Measurements from ENCODE around the gene PPFIA3. TPM values are rescaled to one million over a fixed set of nuclear protein-coding genes. Genes with fewer than 3 reads are reported as not detected.

Gene PPFIA3
- total RNA-seq, 1 experiment from 2014 or later, result 19.1 TPM

DNA sequence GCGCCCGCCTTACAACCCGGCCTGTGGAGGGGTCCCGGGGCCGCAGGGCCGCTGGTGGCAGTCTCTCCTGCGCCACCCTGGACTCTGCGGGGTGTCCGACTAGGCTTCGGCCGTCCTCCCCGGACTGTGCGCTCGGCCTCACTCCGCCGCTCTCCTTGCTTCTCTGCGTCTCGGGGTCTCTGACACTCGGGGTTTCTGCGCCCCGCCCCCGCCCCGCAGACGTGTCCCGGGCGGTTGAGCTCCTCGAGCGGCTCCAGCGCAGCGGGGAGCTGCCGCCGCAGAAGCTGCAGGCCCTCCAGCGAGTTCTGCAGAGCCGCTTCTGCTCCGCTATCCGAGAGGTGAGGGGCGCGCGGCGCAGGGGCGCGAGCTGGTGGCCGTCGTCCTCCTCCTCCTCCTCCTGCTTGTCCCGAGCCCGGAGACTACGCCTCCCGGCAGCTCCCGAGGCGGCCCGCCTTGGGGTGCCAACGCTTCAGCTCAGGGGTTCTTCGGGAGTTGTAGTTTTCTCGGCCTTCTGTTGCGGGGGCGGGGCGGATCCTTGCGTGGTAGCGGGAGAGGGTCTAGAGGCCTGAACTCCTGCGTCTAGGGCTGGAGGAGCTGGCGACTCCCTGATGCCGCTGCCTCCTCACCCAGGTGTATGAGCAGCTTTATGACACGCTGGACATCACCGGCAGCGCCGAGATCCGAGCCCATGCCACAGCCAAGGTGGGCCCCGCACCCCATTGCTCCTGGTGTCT lies 4.5 kb upstream of the PPFIA3 start:
- peaks cover 18 to 25% of the 10 kb centered on the region in 2 experiments for H3K4me1 Mint-ChIP-seq
- H3T11ph ChIP-seq (ENCODE audit: low read length), result no peak overlapping the region
- no CpG with 5 or more reads among the region's 68 CpGs for WGBS (ENCODE audit: extremely low coverage, insufficient read length, low lambda C conversion rate)
- H4K91ac ChIP-seq (ENCODE audit: insufficient read length, low read depth, low read length), result no peak overlapping the region
- peak overlapping the region; percentile 65 to 82 for H3K4me3 Mint-ChIP-seq
- H2AK5ac ChIP-seq (ENCODE audit: insufficient read length, low read length), result no peak overlapping the region
- H4K20me1 ChIP-seq (ENCODE audit: control insufficient read depth, insufficient read depth, insufficient read length), result no peaks in the 10 kb centered on the region
- no peaks in the 10 kb centered on the region; the same call in 1 of the 2 replicates for H3K27me3 ChIP-seq (ENCODE audit: insufficient read depth, low read length)
- H3K9me3 ChIP-seq (ENCODE audit: control insufficient read depth, low read depth, low read length), result no peaks in the 10 kb centered on the region
- H3K9me3 Mint-ChIP-seq, result no peaks in the 10 kb centered on the region; a peak in 1 of 5 replicates
- H3K18ac ChIP-seq (ENCODE audit: insufficient read length, low read depth, low read length), result no peak overlapping the region
- H3K36me3 Mint-ChIP-seq (ENCODE audit: insufficient read depth in 1 of 3, low read depth in 3 of 3), result peaks cover 0 to 4% (median 0%) of the 10 kb centered on the region in 3 experiments; a peak in 1 of 7 replicates
- H3K4me1 ChIP-seq (ENCODE audit: insufficient read depth, low read length), result peaks cover 3% of the 10 kb centered on the region; the same call in 1 of the 2 replicates
- no peak overlapping the region for H2AFZ ChIP-seq (ENCODE audit: low read length)
- H3K56ac ChIP-seq (ENCODE audit: insufficient read length, low read depth, low read length), result no peak overlapping the region
- no peak overlapping the region for H2BK20ac ChIP-seq (ENCODE audit: low read depth, low read length, poor library complexity, severe bottlenecking)
- H4K5ac ChIP-seq (ENCODE audit: insufficient read length, low read depth, low read length), result no peak overlapping the region
- H2BK5ac ChIP-seq (ENCODE audit: insufficient read length, low read length), result no peak overlapping the region
- no peak overlapping the region for H3K9ac ChIP-seq (ENCODE audit: extremely low read depth, insufficient read length, low read length)
- H3K27me3 Mint-ChIP-seq (ENCODE audit: low read depth), result peaks cover 11% of the 10 kb centered on the region
- peak overlapping the region; percentile 32 for H3K4me2 ChIP-seq (ENCODE audit: insufficient read depth, insufficient read length, low read length)
- no peak overlapping the region for H3K23ac ChIP-seq (ENCODE audit: insufficient read length, low read depth, low read length)
- peak; percentile 83 for DNase-seq
- no peak overlapping the region for H2BK15ac ChIP-seq (ENCODE audit: low read depth, low read length)
- TF ChIP-seq, protein P1, sequence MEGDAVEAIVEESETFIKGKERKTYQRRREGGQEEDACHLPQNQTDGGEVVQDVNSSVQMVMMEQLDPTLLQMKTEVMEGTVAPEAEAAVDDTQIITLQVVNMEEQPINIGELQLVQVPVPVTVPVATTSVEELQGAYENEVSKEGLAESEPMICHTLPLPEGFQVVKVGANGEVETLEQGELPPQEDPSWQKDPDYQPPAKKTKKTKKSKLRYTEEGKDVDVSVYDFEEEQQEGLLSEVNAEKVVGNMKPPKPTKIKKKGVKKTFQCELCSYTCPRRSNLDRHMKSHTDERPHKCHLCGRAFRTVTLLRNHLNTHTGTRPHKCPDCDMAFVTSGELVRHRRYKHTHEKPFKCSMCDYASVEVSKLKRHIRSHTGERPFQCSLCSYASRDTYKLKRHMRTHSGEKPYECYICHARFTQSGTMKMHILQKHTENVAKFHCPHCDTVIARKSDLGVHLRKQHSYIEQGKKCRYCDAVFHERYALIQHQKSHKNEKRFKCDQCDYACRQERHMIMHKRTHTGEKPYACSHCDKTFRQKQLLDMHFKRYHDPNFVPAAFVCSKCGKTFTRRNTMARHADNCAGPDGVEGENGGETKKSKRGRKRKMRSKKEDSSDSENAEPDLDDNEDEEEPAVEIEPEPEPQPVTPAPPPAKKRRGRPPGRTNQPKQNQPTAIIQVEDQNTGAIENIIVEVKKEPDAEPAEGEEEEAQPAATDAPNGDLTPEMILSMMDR (conservative IDR thresholded peaks at IDR 0.05), result no peak
- no peak overlapping the region for H3K4ac ChIP-seq (ENCODE audit: low read depth, low read length)
- no peaks in the 10 kb centered on the region for H3K79me1 ChIP-seq (ENCODE audit: insufficient read depth, low read depth, low read length, poor library complexity, severe bottlenecking)
- H2BK120ac ChIP-seq (ENCODE audit: low read depth, low read length, poor library complexity, severe bottlenecking), result no peak overlapping the region
- no peak overlapping the region for H2BK12ac ChIP-seq (ENCODE audit: insufficient read length, low read depth, low read length)
- no peak overlapping the region for H3K14ac ChIP-seq (ENCODE audit: insufficient read depth, low read length)
- H3K27ac Mint-ChIP-seq, result no peak overlapping the region
- H3K23me2 ChIP-seq (ENCODE audit: insufficient read length, low read depth, low read length, poor library complexity, severe bottlenecking), result peaks cover 2% of the 10 kb centered on the region
- no peak overlapping the region for H4K8ac ChIP-seq (replicated peaks; ENCODE audit: insufficient read length, low read depth, low read length)
- no peak overlapping the region for H3K27ac ChIP-seq (ENCODE audit: insufficient read length, low read depth, low read length)
- no peaks in the 10 kb centered on the region for H3K79me2 ChIP-seq (ENCODE audit: insufficient read depth, low read length)
